Measurements from ENCODE around the gene CARNS1. TPM values are rescaled to one million over a fixed set of nuclear protein-coding genes. Genes with fewer than 3 reads are reported as not detected.

Gene CARNS1
- total RNA-seq, 2 experiments from 2014 or later = 9.9 to 10.0 TPM

DNA sequence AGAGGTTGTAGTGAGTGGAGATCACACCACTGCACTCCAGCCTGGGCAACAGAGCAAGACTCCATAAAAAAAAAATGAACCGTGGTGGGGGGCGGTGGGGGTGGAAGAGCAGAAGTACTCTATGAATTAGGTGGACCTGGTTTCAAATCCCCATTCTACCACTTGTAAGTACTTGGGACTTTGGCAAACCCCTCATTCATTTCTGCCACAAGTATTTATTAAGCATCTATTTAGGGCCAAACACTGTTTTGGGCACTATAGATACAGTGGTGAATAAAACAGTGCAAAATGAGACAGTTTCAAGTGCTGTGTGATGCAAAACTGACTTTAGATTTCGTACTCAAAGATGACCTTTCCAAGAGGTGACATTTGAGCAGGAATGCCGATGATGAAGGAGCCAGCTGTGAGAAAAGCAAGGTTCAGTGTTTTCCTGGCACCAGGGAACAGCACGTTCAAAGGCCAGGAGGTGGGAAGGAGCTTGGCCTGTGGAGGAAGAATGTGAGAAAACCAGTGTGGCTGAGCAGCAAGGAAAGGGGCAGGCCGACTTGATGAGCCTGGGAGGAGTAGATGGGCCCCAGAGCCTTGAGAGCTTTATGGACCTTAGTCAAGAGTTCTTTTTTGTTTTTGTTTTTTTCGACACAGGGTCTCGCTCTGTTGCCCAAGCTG is 55.0 kb downstream of the CARNS1 start:
- Histone ChIP-seq H3K4me1 (ENCODE audit: insufficient read depth, low read length) (peaks cover 43% of the 10 kb centered on the region), H3K27ac (ENCODE audit: low read depth in 1 of 2, low read length in 2 of 2) (no peak overlapping the region), H3K4me3 (ENCODE audit: low read length) (no peak overlapping the region), H3K9me3 (ENCODE audit: control insufficient read depth in 1 of 2, insufficient read depth in 1 of 2, low read length in 2 of 2) (no peaks in the 10 kb centered on the region), H3K36me3 (ENCODE audit: insufficient read depth, low read length) (peaks cover 6% of the 10 kb centered on the region), H3K27me3 (ENCODE audit: control insufficient read depth in 1 of 2, insufficient read depth in 2 of 2, low read length in 2 of 2) (no peaks in the 10 kb centered on the region)
- no peaks in the 10 kb centered on the region for H3K9me3 Mint-ChIP-seq
- DNase-seq = no peak
- H3K27ac Mint-ChIP-seq = peak overlapping the region; percentile 84
- H3K4me3 Mint-ChIP-seq = peak overlapping the region; percentile 86
- peaks cover 28% of the 10 kb centered on the region for H3K4me1 Mint-ChIP-seq (ENCODE audit: low read depth)
- no peak for ATAC-seq (ENCODE audit: poor library complexity)
- CTCF ChIA-PET = interaction anchor here (1.9 to 3.0 kb wide), 3 partner anchors 32 to 69 kb away, joined by 8 to 28 read pairs (median 11); partner anchors contain the start of genes PITPNM1 and PPP1CA
- intact Hi-C loops (cut with DNase I, micrococcal nuclease) = no loop called here
- no peaks in the 10 kb centered on the region for H3K36me3 Mint-ChIP-seq (ENCODE audit: low read depth)
- POLR2A ChIA-PET = interaction anchor here (2.7 to 8.5 kb wide), 4 partner anchors 14 to 69 kb away, joined by 24 to 131 read pairs (median 66); partner anchors contain the start of genes AIP, PPP1CA, PTPRCAP and TBC1D10C
- H3K27me3 Mint-ChIP-seq = no peaks in the 10 kb centered on the region
- TF ChIP-seq, protein P1, sequence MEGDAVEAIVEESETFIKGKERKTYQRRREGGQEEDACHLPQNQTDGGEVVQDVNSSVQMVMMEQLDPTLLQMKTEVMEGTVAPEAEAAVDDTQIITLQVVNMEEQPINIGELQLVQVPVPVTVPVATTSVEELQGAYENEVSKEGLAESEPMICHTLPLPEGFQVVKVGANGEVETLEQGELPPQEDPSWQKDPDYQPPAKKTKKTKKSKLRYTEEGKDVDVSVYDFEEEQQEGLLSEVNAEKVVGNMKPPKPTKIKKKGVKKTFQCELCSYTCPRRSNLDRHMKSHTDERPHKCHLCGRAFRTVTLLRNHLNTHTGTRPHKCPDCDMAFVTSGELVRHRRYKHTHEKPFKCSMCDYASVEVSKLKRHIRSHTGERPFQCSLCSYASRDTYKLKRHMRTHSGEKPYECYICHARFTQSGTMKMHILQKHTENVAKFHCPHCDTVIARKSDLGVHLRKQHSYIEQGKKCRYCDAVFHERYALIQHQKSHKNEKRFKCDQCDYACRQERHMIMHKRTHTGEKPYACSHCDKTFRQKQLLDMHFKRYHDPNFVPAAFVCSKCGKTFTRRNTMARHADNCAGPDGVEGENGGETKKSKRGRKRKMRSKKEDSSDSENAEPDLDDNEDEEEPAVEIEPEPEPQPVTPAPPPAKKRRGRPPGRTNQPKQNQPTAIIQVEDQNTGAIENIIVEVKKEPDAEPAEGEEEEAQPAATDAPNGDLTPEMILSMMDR (IDR thresholded peaks at IDR 0.05) = no peak

DNA sequence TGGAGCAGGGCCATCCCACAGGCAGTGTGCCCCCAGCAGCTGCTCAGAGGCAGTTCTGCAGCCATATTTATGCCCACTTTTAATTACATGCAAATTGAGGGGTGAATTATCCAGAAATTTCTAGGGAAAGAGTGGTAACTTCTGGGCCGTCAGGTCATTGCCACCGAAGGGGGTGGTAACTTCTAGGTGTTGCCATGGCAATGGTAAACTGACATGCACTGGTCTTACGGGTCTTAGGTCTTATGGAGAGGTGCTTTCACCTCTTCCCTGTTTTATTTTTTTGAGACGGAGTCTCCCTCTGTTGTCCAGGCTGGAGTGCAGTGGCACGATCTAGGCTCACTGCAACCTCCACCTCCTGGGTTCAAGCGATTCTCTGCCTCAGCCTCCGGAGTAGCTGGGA is 57.4 kb downstream of the CARNS1 start:
- Mint-ChIP-seq H3K9me3 (no peaks in the 10 kb centered on the region), H3K4me1 (ENCODE audit: low read depth) (peaks cover 11% of the 10 kb centered on the region), H3K27ac (no peak overlapping the region), H3K27me3 (no peaks in the 10 kb centered on the region), H3K36me3 (ENCODE audit: low read depth) (no peaks in the 10 kb centered on the region), H3K4me3 (no peak overlapping the region)
- no peak for ATAC-seq (ENCODE audit: poor library complexity)
- Histone ChIP-seq H3K27me3 (ENCODE audit: control insufficient read depth in 1 of 2, insufficient read depth in 2 of 2, low read length in 2 of 2) (no peaks in the 10 kb centered on the region), H3K4me3 (ENCODE audit: low read length) (no peak overlapping the region), H3K4me1 (ENCODE audit: insufficient read depth, low read length) (peaks cover 19% of the 10 kb centered on the region), H3K9me3 (ENCODE audit: control insufficient read depth in 1 of 2, insufficient read depth in 1 of 2, low read length in 2 of 2) (no peaks in the 10 kb centered on the region), H3K36me3 (ENCODE audit: insufficient read depth, low read length) (no peaks in the 10 kb centered on the region), H3K27ac (ENCODE audit: low read depth in 1 of 2, low read length in 2 of 2) (no peak overlapping the region)
- DNase-seq = no peak
- intact Hi-C loops (cut with DNase I, micrococcal nuclease) = no loop called here
- POLR2A ChIA-PET = no interaction called here
- CTCF ChIA-PET = no interaction called here
- TF ChIP-seq, protein P1 (IDR thresholded peaks at IDR 0.05) = no peak

Other genes starting within 250 kb of the CARNS1 start
- gene GRK2, start 149.2 kb upstream of the CARNS1 start, total RNA-seq = 100 to 1,000 TPM; 309 to 325 TPM
- 100 to 1,000 TPM; 160 to 161 TPM for gene ANKRD13D, start 126.4 kb upstream of the CARNS1 start, total RNA-seq
- 1 to 10 TPM; 8.5 to 8.8 TPM for gene SSH3, start 112.1 kb upstream of the CARNS1 start, total RNA-seq
- gene POLD4, start 62.1 kb upstream of the CARNS1 start, total RNA-seq = 10 to 100 TPM; 31.7 to 39.5 TPM
- 1 to 10 TPM; 6.0 to 6.9 TPM for gene CLCF1, start 42.1 kb upstream of the CARNS1 start, total RNA-seq
- 10 to 100 TPM; 19.3 to 20.3 TPM for gene RAD9A, start 23.7 kb upstream of the CARNS1 start, total RNA-seq
- gene PPP1CA, start 13.8 kb upstream of the CARNS1 start, total RNA-seq = 10 to 100 TPM; 42.0 to 45.5 TPM
- gene TBC1D10C, start 11.6 kb upstream of the CARNS1 start, total RNA-seq = 100 to 1,000 TPM; 205 to 212 TPM
- 10 to 100 TPM; 69.3 to 72.0 TPM for gene RPS6KB2, start 12.8 kb downstream of the CARNS1 start, total RNA-seq
- gene PTPRCAP, start 22.0 kb downstream of the CARNS1 start, total RNA-seq = 100 to 1,000 TPM; 129 to 134 TPM
- gene CORO1B, start 27.8 kb downstream of the CARNS1 start, total RNA-seq = 10 to 100 TPM; 25.8 to 30.2 TPM
- not detected for gene GPR152, start 37.1 kb downstream of the CARNS1 start, total RNA-seq
- 1 to 10 TPM; 7.5 to 8.5 TPM for gene CABP4, start 39.7 kb downstream of the CARNS1 start, total RNA-seq
- 10 to 100 TPM; 49.9 to 52.4 TPM for gene TMEM134, start 53.6 kb downstream of the CARNS1 start, total RNA-seq
- gene AIP, start 67.3 kb downstream of the CARNS1 start, total RNA-seq = 100 to 1,000 TPM; 115 to 117 TPM
- gene PITPNM1, start 89.7 kb downstream of the CARNS1 start, total RNA-seq = 10 to 100 TPM; 90.0 to 94.8 TPM
- 10 to 100 TPM; 19.5 to 22.0 TPM for gene CDK2AP2, start 92.5 kb downstream of the CARNS1 start, total RNA-seq
- gene CABP2, start 107.8 kb downstream of the CARNS1 start, total RNA-seq = not detected
- gene GSTP1, start 168.1 kb downstream of the CARNS1 start, total RNA-seq = 10 to 100 TPM; 60.1 to 62.8 TPM
- 100 to 1,000 TPM; 223 to 224 TPM for gene NDUFV1, start 191.3 kb downstream of the CARNS1 start, total RNA-seq
- gene NUDT8, start 214.3 kb downstream of the CARNS1 start, total RNA-seq = 1 to 10 TPM in 1 of 2 experiments, under 1 TPM in 1; 0.92 to 1.4 TPM
- gene TBX10, start 224.1 kb downstream of the CARNS1 start, total RNA-seq = not detected
- under 1 TPM; 0.30 to 0.36 TPM for gene ACY3, start 235.1 kb downstream of the CARNS1 start, total RNA-seq